GM23338 (cell line): ENCODE data around the gene RAB40A. TPM values are rescaled to one million over a fixed set of nuclear protein-coding genes. Genes with fewer than 3 reads are reported as not detected.

ENCODE experiments used
- ATAC-seq: fragments of 200-7000 bp; cut with Tn5 transposase; 3 replicates; pipeline ENCODE4 v1.9.1; 2020
- DNase-seq: peaks from one replicate; pipeline ENCODE4 v3.0.0-alpha.2; 2015; ENCODE audit warnings: low spot score
- H2AFZ ChIP-seq: fragments of 200-600 bp; sonication (generic); 2 replicates; pipeline ENCODE4 v1.8.0; 2016; ENCODE audit warnings: antibody characterized with exemption, mild to moderate bottlenecking, moderate library complexity
- H3F3A ChIP-seq: fragments of 200-600 bp; sonication (generic); replicated peaks from 2 replicates; pipeline ENCODE4 v1.8.0; 2017; ENCODE audit warnings: antibody characterized with exemption, mixed run types, low read depth
- H3K27ac ChIP-seq: fragments of 200-600 bp; sonication (generic); 2 replicates; pipeline ENCODE4 v1.6.1; 2016; ENCODE audit warnings: low read depth
- H3K27me3 ChIP-seq: fragments of 200-600 bp; sonication (generic); 2 replicates; pipeline ENCODE4 v1.8.0; 2016; ENCODE audit warnings: mild to moderate bottlenecking, mixed run types, moderate library complexity; ENCODE audit not compliant: insufficient read depth
- H3K36me3 ChIP-seq: fragments of 200-600 bp; sonication (generic); 2 replicates; pipeline ENCODE4 v1.8.0; 2016; ENCODE audit warnings: mild to moderate bottlenecking; ENCODE audit not compliant: insufficient read depth
- H3K4me1 ChIP-seq: fragments of 200-600 bp; sonication (generic); 2 replicates; pipeline ENCODE4 v1.8.0; 2016; ENCODE audit warnings: mild to moderate bottlenecking, moderate library complexity; ENCODE audit not compliant: insufficient read depth
- H3K4me2 ChIP-seq: fragments of 200-600 bp; sonication (generic); 2 replicates; pipeline ENCODE4 v1.7.1; 2017; ENCODE audit warnings: mixed run types
- H3K4me3 ChIP-seq: fragments of 200-600 bp; sonication (generic); 2 replicates; pipeline ENCODE4 v1.6.1; 2016; ENCODE audit warnings: mixed run types
- H3K79me2 ChIP-seq: fragments of 200-600 bp; sonication (generic); replicated peaks from 2 replicates; pipeline ENCODE4 v1.8.0; 2017; ENCODE audit warnings: mild to moderate bottlenecking; ENCODE audit not compliant: insufficient read depth
- H3K9me2 ChIP-seq: fragments of 200-600 bp; sonication (generic); 2 replicates; pipeline ENCODE4 v1.8.0; 2017; ENCODE audit not compliant: insufficient read depth
- H4K20me1 ChIP-seq: fragments of 200-600 bp; sonication (generic); replicated peaks from 2 replicates; pipeline ENCODE4 v1.8.0; 2017; ENCODE audit warnings: mild to moderate bottlenecking; ENCODE audit not compliant: insufficient read depth
- H3K27ac Mint-ChIP-seq: 2 replicates; pipeline ENCODE4 v1.8.0; 2020; ENCODE audit warnings: inconsistent platforms, mild to moderate bottlenecking, moderate library complexity, mixed read lengths
- H3K27me3 Mint-ChIP-seq: 3 replicates; pipeline ENCODE4 v1.8.0; 2022; ENCODE audit warnings: low read depth, mild to moderate bottlenecking, moderate library complexity, mixed read lengths, inconsistent platforms; ENCODE audit not compliant: insufficient read depth, poor library complexity
- H3K36me3 Mint-ChIP-seq: 3 replicates; pipeline ENCODE4 v1.8.0; 2021; ENCODE audit warnings: low read depth, mild to moderate bottlenecking, inconsistent platforms, moderate library complexity, mixed read lengths
- H3K4me1 Mint-ChIP-seq: 3 replicates; pipeline ENCODE4 v1.8.0; 2020; ENCODE audit warnings: mild to moderate bottlenecking, inconsistent platforms, mixed read lengths
- H3K4me3 Mint-ChIP-seq: 3 replicates; pipeline ENCODE4 v1.8.0; 2021; ENCODE audit warnings: moderate library complexity, mild to moderate bottlenecking, inconsistent platforms, mixed read lengths
- H3K9me3 Mint-ChIP-seq: 3 replicates; pipeline ENCODE4 v1.8.0; 2020; ENCODE audit warnings: moderate library complexity, mild to moderate bottlenecking, inconsistent platforms, mixed read lengths
- ETS1 ChIP-seq: IDR thresholded peaks from 2 replicates; pipeline ENCODE4 v1.6.1; 2016; ENCODE audit warnings: antibody characterized with exemption
- JUNB ChIP-seq: IDR thresholded peaks from one replicate; pipeline ENCODE4 v1.6.1; 2016; ENCODE audit warnings: antibody characterized with exemption; ENCODE audit not compliant: unreplicated experiment
- POLR2AphosphoS5 ChIP-seq: IDR thresholded peaks from 2 replicates; pipeline ENCODE4 v1.6.1; 2016; ENCODE audit warnings: antibody characterized with exemption, low read depth
- STAT1 ChIP-seq: IDR thresholded peaks from one replicate; pipeline ENCODE4 v1.6.1; 2016; ENCODE audit warnings: antibody characterized with exemption; ENCODE audit not compliant: unreplicated experiment
- ZNF114 ChIP-seq: fragments of 250-450 bp; sonication (Bioruptor Pico); IDR thresholded peaks from 2 replicates; pipeline ENCODE4 v1.5.0; 2020; ENCODE audit warnings: mild to moderate bottlenecking, moderate library complexity
- ZNF331 ChIP-seq: fragments of 250-450 bp; sonication (Bioruptor Pico); IDR thresholded peaks from 2 replicates; pipeline ENCODE4 v1.5.0; 2020; ENCODE audit warnings: low read depth, mild to moderate bottlenecking, moderate library complexity
- ZNF462 ChIP-seq: fragments of 250-450 bp; sonication (Bioruptor Pico); IDR thresholded peaks from 2 replicates; pipeline ENCODE4 v1.5.0; 2020; ENCODE audit warnings: mild to moderate bottlenecking, moderate library complexity
- polyA plus RNA-seq: library from polyadenylated mRNA; unstranded; fragments of >200 nt; fragmentation: Nextera tagmentation; extraction: Ambion mirVana; gene quantifications from 2 replicates; pipeline ENCODE4 v1.2.1, GENCODE V29; 2016
- total RNA-seq: library from RNA; depleted of rRNA; stranded (reverse); fragments of >200 nt; shearing (Covaris generic); gene quantifications from 2 replicates; pipeline ENCODE4 v1.2.3, GENCODE V29; 2014

Gene RAB40A
- total and polyA plus RNA-seq, 2 experiments from 2014 or later, result 2.0 TPM; not detected in 1

GRCh38 chrX:103550415-103551051 is 31.2 kb upstream of the RAB40A start (continued):
- TF ChIP-seq ZNF462 (CRISPR knock-in tag) (no peak), JUNB (no peak), ZNF114 (CRISPR knock-in tag) (no peak), ZNF331 (no peak), POLR2AphosphoS5 (no peak), STAT1 (no peak), ETS1 (no peak)

- Mint-ChIP-seq H3K36me3 (no peaks in the 10 kb centered on the region), H3K4me1 (no peaks in the 10 kb centered on the region), H3K4me3 (no peak overlapping the region), H3K27me3 (peaks cover 3% of the 10 kb centered on the region), H3K9me3 (no peaks in the 10 kb centered on the region), H3K27ac (no peak overlapping the region)
- H3F3A ChIP-seq, result no peaks in the 10 kb centered on the region
- H3K79me2 ChIP-seq, result no peaks in the 10 kb centered on the region
- DNase-seq, result no peak
- no peak overlapping the region for H2AFZ ChIP-seq
- ATAC-seq, result no peak
- H3K27ac ChIP-seq, result no peak overlapping the region
- no peaks in the 10 kb centered on the region for H3K4me1 ChIP-seq
- no peak overlapping the region for H3K4me2 ChIP-seq
- no peaks in the 10 kb centered on the region for H3K9me2 ChIP-seq
- H4K20me1 ChIP-seq, result no peaks in the 10 kb centered on the region
- no peaks in the 10 kb centered on the region for H3K36me3 ChIP-seq
- H3K27me3 ChIP-seq, result no peaks in the 10 kb centered on the region
- H3K4me3 ChIP-seq, result no peak overlapping the region
- TF ChIP-seq ZNF462 (CRISPR knock-in tag) (no peak), ETS1 (no peak)
Measured at GRCh38 chrX:103549916-103550315, 30.6 kb upstream of the RAB40A start.
